K562 (cell line): ENCODE data around the gene FAAH. TPM values are rescaled to one million over a fixed set of nuclear protein-coding genes. Genes with fewer than 3 reads are reported as not detected.

Experiments
- ARHGAP35 ChIP-seq: fragments of 450-650 bp; IDR thresholded peaks from 2 replicates; pipeline ENCODE4 v1.6.1; 2018; ENCODE audit not compliant: partially characterized antibody
- EP400 ChIP-seq: fragments of 450-650 bp; IDR thresholded peaks from 2 replicates; pipeline ENCODE4 v1.6.1; 2017; ENCODE audit warnings: antibody characterized with exemption, mild to moderate bottlenecking, moderate library complexity
- HSF4 ChIP-seq: fragments of 250-450 bp; sonication (Bioruptor Pico); IDR thresholded peaks from 2 replicates; pipeline ENCODE4 v2.1.2; 2022; ENCODE audit warnings: mild to moderate bottlenecking, moderate library complexity, borderline replicate concordance
- POLR2A ChIP-seq: fragments of 450-650 bp; conservative IDR thresholded peaks from 2 replicates; pipeline ENCODE4 v1.6.1; 2016
- SAFB ChIP-seq: fragments of 200-400 bp; formaldehyde crosslinking; IDR thresholded peaks from 2 replicates; pipeline ENCODE4 v1.6.1; 2017; ENCODE audit warnings: low read depth, low read length, borderline replicate concordance
- SETDB1 ChIP-seq: IDR thresholded peaks from one replicate; pipeline ENCODE4 v1.6.1; 2012; ENCODE audit warnings: low read length, control low read depth, inconsistent platforms
- SREBF1 ChIP-seq: fragments of 150-350 bp; IDR thresholded peaks from 2 replicates; pipeline ENCODE4 v1.6.1; 2014; ENCODE audit warnings: antibody characterized with exemption, low read depth, low read length, borderline replicate concordance
- THRB ChIP-seq: fragments of 450-650 bp; formaldehyde crosslinking; conservative IDR thresholded peaks from 2 replicates; pipeline ENCODE4 v1.4.0; 2022; ENCODE audit warnings: mild to moderate bottlenecking, missing genetic modification characterization
- ZBTB17 ChIP-seq: fragments of 450-650 bp; formaldehyde crosslinking; IDR thresholded peaks from 2 replicates; pipeline ENCODE4 v1.4.0; 2020; ENCODE audit warnings: mild to moderate bottlenecking
- ZMIZ1 ChIP-seq, 2 experiments: fragments of 150-350 bp in 1 of 2; IDR thresholded peaks; 2 replicates each; pipeline ENCODE4 v1.6.1; 2012 to 2016; ENCODE audit warnings: low read depth in 2 of 2, low read length in 2 of 2, mild to moderate bottlenecking in 1 of 2, moderate library complexity in 1 of 2
- ZNF12 ChIP-seq: sonication (generic); formaldehyde crosslinking; IDR thresholded peaks from 2 replicates; pipeline ENCODE4 v1.4.0; 2020; ENCODE audit warnings: mild to moderate bottlenecking, missing genetic modification reagents
- ZNF175 ChIP-seq: fragments of 200-800 bp; sonication (Bioruptor generic); IDR thresholded peaks from 2 replicates; pipeline ENCODE4 v1.6.1; 2016; ENCODE audit warnings: low read depth, mild to moderate bottlenecking, missing genetic modification characterization, missing compliant biosample characterization
- polyA plus RNA-seq, 8 experiments: library from polyadenylated mRNA; depleted of rRNA in 4 of 8; stranded (reverse) in 5 of 8; unstranded in 3 of 8; fragments of >200 nt; fragmentation: Nextera tagmentation in 2 of 8; fragmentation: Illumina TruSeq in 1 of 8; extraction: Ambion mirVana in 2 of 8; extraction: Trizol in 1 of 8; gene quantifications; 2 replicates each; pipeline versions ENCODE4 v1.2.1 to v1.2.3, GENCODE V29; 2011 to 2014; ENCODE audit warnings: inconsistent platforms in 1 of 8, missing spikeins in 1 of 8
- total RNA-seq, 7 experiments: library from RNA; depleted of rRNA in 6 of 7; stranded (reverse); fragments of >200 nt in 6 of 7; fragmentation: Illumina TruSeq in 2 of 7; extraction: Trizol in 2 of 7; gene quantifications; 2 replicates each; pipeline versions ENCODE4 v1.2.1 to v1.2.3, GENCODE V29; 2011 to 2021; ENCODE audit warnings: low replicate concordance in 1 of 7
- TF ChIP-seq, protein P1 (sequence below): IDR thresholded peaks from 3 replicates; pipeline ENCODE4 v1.6.1; 2011; ENCODE audit warnings: borderline replicate concordance, mild to moderate bottlenecking; ENCODE audit not compliant: insufficient read length, insufficient read depth
- TF ChIP-seq, protein P2 (sequence below): sonication (generic); formaldehyde crosslinking; IDR thresholded peaks from 2 replicates; pipeline ENCODE4 v1.8.0; 2023; ENCODE audit warnings: mild to moderate bottlenecking, missing genetic modification reagents
- TF ChIP-seq, protein P3 (sequence below): fragments of 250-450 bp; sonication (Bioruptor Pico); IDR thresholded peaks from 2 replicates; pipeline ENCODE4 v1.8.0; 2021; ENCODE audit warnings: mild to moderate bottlenecking, moderate library complexity

Gene FAAH
- total and polyA plus RNA-seq, 9 of the 15 experiments (the other 6 are each of a cell fraction or from before 2014, with no cell fraction given), result 0.06 to 1.1 (median 0.32) TPM

- TF ChIP-seq ZBTB17 (no peak), SETDB1 (no peak), SREBF1 (no peak), POLR2A (no peak), EP400 (peak; percentile 47; the same call in 1 of the 2 replicates), ZMIZ1 (IDR thresholded peaks at IDR 0.05; ENCODE audit: low read depth in 2 of 2, low read length in 2 of 2) (no peak), ZNF12 (CRISPR knock-in tag) (no peak), HSF4 (CRISPR knock-in tag) (no peak), ZNF175 (CRISPR knock-in tag) (no peak), ARHGAP35 (no peak), SAFB (no peak), THRB (no peak)
- TF ChIP-seq, protein P1, sequence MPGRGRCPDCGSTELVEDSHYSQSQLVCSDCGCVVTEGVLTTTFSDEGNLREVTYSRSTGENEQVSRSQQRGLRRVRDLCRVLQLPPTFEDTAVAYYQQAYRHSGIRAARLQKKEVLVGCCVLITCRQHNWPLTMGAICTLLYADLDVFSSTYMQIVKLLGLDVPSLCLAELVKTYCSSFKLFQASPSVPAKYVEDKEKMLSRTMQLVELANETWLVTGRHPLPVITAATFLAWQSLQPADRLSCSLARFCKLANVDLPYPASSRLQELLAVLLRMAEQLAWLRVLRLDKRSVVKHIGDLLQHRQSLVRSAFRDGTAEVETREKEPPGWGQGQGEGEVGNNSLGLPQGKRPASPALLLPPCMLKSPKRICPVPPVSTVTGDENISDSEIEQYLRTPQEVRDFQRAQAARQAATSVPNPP, result no peak
- TF ChIP-seq, protein P2, sequence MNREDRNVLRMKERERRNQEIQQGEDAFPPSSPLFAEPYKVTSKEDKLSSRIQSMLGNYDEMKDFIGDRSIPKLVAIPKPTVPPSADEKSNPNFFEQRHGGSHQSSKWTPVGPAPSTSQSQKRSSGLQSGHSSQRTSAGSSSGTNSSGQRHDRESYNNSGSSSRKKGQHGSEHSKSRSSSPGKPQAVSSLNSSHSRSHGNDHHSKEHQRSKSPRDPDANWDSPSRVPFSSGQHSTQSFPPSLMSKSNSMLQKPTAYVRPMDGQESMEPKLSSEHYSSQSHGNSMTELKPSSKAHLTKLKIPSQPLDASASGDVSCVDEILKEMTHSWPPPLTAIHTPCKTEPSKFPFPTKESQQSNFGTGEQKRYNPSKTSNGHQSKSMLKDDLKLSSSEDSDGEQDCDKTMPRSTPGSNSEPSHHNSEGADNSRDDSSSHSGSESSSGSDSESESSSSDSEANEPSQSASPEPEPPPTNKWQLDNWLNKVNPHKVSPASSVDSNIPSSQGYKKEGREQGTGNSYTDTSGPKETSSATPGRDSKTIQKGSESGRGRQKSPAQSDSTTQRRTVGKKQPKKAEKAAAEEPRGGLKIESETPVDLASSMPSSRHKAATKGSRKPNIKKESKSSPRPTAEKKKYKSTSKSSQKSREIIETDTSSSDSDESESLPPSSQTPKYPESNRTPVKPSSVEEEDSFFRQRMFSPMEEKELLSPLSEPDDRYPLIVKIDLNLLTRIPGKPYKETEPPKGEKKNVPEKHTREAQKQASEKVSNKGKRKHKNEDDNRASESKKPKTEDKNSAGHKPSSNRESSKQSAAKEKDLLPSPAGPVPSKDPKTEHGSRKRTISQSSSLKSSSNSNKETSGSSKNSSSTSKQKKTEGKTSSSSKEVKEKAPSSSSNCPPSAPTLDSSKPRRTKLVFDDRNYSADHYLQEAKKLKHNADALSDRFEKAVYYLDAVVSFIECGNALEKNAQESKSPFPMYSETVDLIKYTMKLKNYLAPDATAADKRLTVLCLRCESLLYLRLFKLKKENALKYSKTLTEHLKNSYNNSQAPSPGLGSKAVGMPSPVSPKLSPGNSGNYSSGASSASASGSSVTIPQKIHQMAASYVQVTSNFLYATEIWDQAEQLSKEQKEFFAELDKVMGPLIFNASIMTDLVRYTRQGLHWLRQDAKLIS (CRISPR knock-in tag), result no peak
- TF ChIP-seq, protein P3, sequence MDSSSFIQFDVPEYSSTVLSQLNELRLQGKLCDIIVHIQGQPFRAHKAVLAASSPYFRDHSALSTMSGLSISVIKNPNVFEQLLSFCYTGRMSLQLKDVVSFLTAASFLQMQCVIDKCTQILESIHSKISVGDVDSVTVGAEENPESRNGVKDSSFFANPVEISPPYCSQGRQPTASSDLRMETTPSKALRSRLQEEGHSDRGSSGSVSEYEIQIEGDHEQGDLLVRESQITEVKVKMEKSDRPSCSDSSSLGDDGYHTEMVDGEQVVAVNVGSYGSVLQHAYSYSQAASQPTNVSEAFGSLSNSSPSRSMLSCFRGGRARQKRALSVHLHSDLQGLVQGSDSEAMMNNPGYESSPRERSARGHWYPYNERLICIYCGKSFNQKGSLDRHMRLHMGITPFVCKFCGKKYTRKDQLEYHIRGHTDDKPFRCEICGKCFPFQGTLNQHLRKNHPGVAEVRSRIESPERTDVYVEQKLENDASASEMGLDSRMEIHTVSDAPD, result no peak
Observed at GRCh38 chr1:46421739-46422138, 27.6 kb downstream of the FAAH start (continued).
